Measurements from ENCODE around the gene PRDX5. TPM values are rescaled to one million over a fixed set of nuclear protein-coding genes. Genes with fewer than 3 reads are reported as not detected.

The PRDX5 gene
- total RNA-seq, 1 donor from 2014 or later = 229 TPM

- Histone ChIP-seq H3K4me1 (peaks cover 20% of the 10 kb centered on the region), H3K4me3 (no peak overlapping the region), H3K9me3 (no peaks in the 10 kb centered on the region), H3K27me3 (no peaks in the 10 kb centered on the region), H3K27ac (peak overlapping the region; percentile 18), H3K36me3 (no peaks in the 10 kb centered on the region)
- intact Hi-C loops (cut with DNase I) = no loop called here
- TF ChIP-seq POLR2A (IDR thresholded peaks at IDR 0.05) = no peak
- TF ChIP-seq CTCF (IDR thresholded peaks at IDR 0.05) = no peak
- TF ChIP-seq POLR2AphosphoS5 (IDR thresholded peaks at IDR 0.05; ENCODE audit: insufficient read depth in 1 of 2, low read depth in 1 of 2) = peak; percentile 48 to 62
- no peak for DNase-seq (ENCODE audit: extremely low spot score in 2 of 2)
These were observed 17.1 kb downstream of the PRDX5 start for GRCh38 chr11:64334764-64335735.

GRCh38 chr11:64337538-64338249 is 19.8 kb downstream of the PRDX5 start:
- Histone ChIP-seq H3K4me1 (peaks cover 21% of the 10 kb centered on the region), H3K9me3 (no peaks in the 10 kb centered on the region), H3K27ac (no peak overlapping the region), H3K36me3 (no peaks in the 10 kb centered on the region), H3K4me3 (no peak overlapping the region), H3K27me3 (no peaks in the 10 kb centered on the region)
- no peak for DNase-seq (ENCODE audit: extremely low spot score in 2 of 2)
- TF ChIP-seq POLR2AphosphoS5 (IDR thresholded peaks at IDR 0.05; ENCODE audit: insufficient read depth in 1 of 2, low read depth in 1 of 2) (no peak), CTCF (IDR thresholded peaks at IDR 0.05) (no peak), POLR2A (IDR thresholded peaks at IDR 0.05) (no peak)
- intact Hi-C loops (cut with DNase I) = no loop called here

- H3K27me3 ChIP-seq = no peaks in the 10 kb centered on the region
- H3K27ac ChIP-seq = no peak overlapping the region
- no peak for TF ChIP-seq POLR2AphosphoS5 (IDR thresholded peaks at IDR 0.05; ENCODE audit: insufficient read depth in 1 of 2, low read depth in 1 of 2)
- intact Hi-C loops (cut with DNase I) = no loop called here
- no peak overlapping the region for H3K4me3 ChIP-seq
- H3K36me3 ChIP-seq = no peaks in the 10 kb centered on the region
- H3K4me1 ChIP-seq = peaks cover 25% of the 10 kb centered on the region
- DNase-seq (ENCODE audit: extremely low spot score in 2 of 2) = no peak
- H3K9me3 ChIP-seq = no peaks in the 10 kb centered on the region
These were observed 20.8 kb downstream of the PRDX5 start for GRCh38 chr11:64338716-64339115.

- DNase-seq (ENCODE audit: extremely low spot score in 2 of 2) = no peak
- TF ChIP-seq CTCF (IDR thresholded peaks at IDR 0.05) (no peak), POLR2A (IDR thresholded peaks at IDR 0.05) (no peak), POLR2AphosphoS5 (IDR thresholded peaks at IDR 0.05; ENCODE audit: insufficient read depth in 1 of 2, low read depth in 1 of 2) (no peak)
- H3K9me3 ChIP-seq = no peaks in the 10 kb centered on the region
- H3K4me1 ChIP-seq = peaks cover 25% of the 10 kb centered on the region
- no peak overlapping the region for H3K4me3 ChIP-seq
- H3K27me3 ChIP-seq = no peaks in the 10 kb centered on the region
- intact Hi-C loops (cut with DNase I) = no loop called here
- H3K27ac ChIP-seq = no peak overlapping the region
- H3K36me3 ChIP-seq = no peaks in the 10 kb centered on the region
These were observed 21.4 kb downstream of the PRDX5 start for GRCh38 chr11:64339286-64339685.

GRCh38 chr11:64339754-64340408 is 22.0 kb downstream of the PRDX5 start, which contains the start of gene CCDC88B:
Gene CCDC88B (plus strand): TSS chr11:64340204. CDS start chr11:64340267, 63 bp downstream.
- H3K9me3 ChIP-seq = no peaks in the 10 kb centered on the region
- H3K4me1 ChIP-seq = peaks cover 25% of the 10 kb centered on the region
- no peaks in the 10 kb centered on the region for H3K36me3 ChIP-seq
- peak within 1 kb of the TSS in 1 of 2 donors; percentile 33 for H3K4me3 ChIP-seq
- DNase-seq (ENCODE audit: extremely low spot score in 2 of 2) = no peak
- H3K27me3 ChIP-seq = no peaks in the 10 kb centered on the region
- TF ChIP-seq POLR2A (IDR thresholded peaks at IDR 0.05) = no peak
- no peak for TF ChIP-seq CTCF (IDR thresholded peaks at IDR 0.05)
- peak in 1 of 2 donors; percentile 44 for TF ChIP-seq POLR2AphosphoS5 (IDR thresholded peaks at IDR 0.05; ENCODE audit: insufficient read depth in 1 of 2, low read depth in 1 of 2)
- intact Hi-C loops (cut with DNase I) = no loop called here
- H3K27ac ChIP-seq = no peak within 1 kb of the TSS
